H54 (cell line): ENCODE measurements around the gene TMEM120B.

Experiments used
- DNase-seq: peaks from one replicate; pipeline ENCODE4 v3.0.0; 2011; ENCODE audit warnings: low spot score, mixed read lengths; ENCODE audit not compliant: insufficient read length
- FAIRE-seq: peaks from 3 replicates; lab custom pipeline; 2011; peaks lifted over from hg19 to GRCh38; lab: Jason Lieb, UNC
- POLR2A ChIP-seq: IDR thresholded peaks from 2 replicates; pipeline ENCODE4 v1.6.1; 2011; ENCODE audit warnings: low read depth, mild to moderate bottlenecking, low read length

TMEM120B gene

DNA sequence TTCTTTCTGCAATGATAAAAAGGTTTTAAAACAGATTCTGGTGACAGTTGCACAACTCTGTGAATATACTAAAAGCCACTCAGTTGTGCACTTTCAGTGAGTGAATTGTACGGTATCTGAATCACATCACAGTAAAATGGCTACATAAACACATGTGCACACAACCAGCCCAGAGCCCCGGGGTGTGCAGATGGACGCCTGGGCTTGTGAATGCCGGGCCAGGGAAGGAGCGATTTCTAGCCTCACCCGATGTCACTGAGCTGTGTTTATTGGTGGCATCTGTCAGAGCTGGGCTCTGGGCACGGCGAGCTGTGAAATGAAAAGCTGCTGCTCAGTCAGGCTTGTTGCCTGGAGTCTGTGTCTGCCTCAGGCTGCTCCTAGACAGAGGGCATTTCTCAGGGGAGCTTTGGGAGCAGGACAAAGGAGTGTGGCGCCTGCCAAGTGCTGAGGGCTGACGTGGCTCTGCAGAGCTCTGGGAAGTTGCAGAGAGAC is 55.0 kb downstream of the TMEM120B start:
- no peak for TF ChIP-seq POLR2A
- DNase-seq, result no peak
- no peak for FAIRE-seq

DNA sequence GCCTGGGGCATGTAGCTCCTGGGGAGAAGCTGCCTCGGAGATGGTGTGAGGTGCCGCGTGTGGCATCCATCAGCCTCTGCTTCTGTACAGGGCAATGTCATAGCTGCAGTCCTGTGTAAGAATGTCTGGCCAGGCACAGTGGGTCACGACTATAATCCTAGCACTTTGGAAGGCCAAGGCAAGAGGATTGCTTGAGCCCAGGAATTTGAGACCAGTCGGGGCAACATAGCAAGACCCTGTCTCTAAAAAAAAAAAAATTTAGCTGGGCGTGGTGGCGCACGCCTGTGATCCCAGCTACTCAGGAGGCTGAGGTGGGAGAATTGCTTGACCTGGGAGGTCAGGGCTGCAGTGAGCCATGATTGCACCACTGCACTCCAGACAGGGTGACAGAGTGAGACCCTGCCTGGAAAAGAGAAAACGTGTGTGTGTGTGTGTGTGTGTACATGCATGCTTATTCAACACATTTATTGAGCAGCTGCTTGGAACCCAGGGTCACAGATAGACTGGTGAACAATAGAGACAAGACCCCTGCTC is 56.8 kb downstream of the TMEM120B start:
- TF ChIP-seq POLR2A, result no peak
- DNase-seq, result no peak
- no peak for FAIRE-seq

DNA sequence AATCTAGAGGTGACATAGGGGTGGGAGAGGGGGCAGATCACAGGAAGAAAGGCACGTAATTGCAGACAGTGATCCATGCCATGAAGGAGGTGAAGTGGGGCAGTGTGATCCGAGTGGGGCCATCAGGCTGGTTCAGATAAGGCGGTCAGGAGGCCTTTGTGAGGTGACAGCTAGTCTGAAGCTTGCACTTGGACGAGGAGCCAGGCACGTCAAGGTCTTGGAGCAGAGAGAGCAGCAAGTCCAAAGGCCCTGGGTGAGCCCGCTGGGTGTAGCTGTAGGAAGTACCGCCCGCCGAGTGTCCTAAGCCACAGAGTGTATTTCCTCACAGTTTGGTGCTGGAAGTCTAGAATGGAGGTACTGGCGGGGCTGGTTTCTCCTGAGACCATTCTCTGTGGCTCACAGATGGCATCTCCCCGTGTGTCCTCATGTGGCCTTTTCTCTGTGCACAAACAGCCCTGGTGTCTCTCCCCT is 57.3 kb downstream of the TMEM120B start:
- TF ChIP-seq POLR2A, result no peak
- no peak for DNase-seq
- no peak for FAIRE-seq

DNA sequence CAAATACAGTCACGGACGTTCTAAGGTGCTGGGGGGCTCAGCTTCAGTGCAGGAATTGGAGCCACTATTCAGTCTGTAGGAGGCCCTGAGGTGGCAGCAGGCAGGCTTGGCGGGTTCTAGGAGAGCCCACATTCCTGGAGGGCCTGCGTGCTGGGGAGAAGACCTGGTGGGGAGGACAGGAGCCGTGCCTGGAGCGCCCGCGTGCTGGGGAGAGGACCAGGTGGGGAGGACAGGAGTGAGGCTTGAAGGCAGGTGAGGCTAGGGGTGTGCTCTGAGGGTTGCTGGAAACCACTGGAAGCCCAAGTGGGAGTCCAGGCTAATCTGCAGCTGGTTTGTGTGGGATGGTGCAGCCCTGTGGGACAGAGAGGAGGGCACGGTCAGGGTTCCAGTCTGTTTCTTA is 57.8 kb downstream of the TMEM120B start:
- DNase-seq (no peak), FAIRE-seq (no peak)
- no peak for TF ChIP-seq POLR2A

DNA sequence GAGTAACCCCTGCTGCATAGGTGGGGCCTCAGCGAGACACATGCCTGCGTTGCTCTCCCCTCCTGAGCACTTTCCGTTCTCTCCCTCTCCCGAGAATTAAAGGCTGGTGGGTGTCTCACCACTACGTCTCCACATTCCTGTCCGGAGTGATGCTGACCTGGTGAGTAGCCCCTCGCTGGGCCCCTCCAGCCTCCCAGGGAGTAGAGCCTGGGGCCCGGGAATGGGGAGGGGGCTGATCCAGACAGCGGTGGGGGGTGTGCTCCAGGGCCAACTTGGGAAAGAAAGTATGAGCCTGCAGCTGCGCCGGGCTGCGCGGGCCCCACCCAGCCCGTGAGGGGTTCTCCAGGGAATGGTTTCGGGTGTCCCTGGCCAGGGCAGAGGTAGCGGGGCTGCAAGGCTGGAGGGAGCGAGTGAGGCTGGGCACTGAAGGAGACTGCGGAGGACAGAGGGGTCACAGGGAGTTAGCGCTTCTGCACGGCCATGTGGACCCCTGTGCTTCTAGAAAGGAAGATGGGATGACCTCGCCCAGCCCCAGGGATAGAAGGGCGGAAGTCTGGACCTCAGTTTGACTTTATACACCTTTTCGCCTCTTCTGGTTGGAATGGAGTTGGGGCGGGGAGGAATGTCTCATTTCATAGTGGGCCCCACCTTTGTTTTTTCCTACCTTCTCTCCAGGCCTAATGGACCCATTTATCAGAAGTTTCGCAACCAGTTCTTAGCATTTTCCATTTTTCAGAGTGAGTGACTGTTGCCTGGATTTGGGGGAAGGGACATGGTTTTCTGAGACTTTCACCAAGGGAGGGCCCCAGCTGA is 58.5 kb downstream of the TMEM120B start:
- no peak for DNase-seq
- FAIRE-seq, result no peak
- no peak for TF ChIP-seq POLR2A

DNA sequence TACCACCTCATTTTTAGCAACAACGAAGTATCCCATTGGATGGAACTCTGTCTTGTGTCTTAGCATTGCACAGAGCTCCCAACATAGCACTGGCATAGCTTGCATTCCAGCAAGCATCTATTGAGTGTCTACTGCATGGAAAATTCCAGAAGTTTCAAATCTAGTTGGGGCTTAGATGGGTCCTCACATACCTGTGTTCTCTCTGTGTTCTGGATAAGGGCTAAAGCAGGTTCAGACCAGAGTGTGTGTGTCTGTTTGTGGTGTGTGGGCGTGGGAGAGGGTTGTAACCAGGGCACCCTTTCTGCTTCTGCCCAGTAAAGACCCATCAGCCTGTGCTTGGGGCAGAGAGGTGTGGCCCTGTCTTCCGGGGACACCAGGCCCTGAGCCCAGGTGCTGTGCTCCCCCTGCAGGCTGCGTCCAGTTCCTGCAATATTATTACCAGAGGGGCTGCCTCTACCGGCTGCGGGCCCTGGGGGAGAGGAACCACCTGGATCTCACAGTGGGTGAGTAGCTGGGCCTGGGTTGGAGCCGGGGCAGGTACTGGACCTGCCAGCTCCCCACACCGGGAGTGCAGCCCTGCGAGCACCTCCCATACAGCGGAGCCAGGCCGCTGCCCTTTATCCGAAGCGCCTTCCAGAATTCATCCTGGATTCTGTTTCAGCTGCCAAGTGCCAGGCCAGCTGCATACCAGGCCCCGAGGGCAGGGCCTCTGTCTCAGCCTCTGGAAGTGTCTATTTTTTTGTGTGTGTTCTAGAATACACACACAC is 60.6 kb downstream of the TMEM120B start:
- peak; percentile 82 for DNase-seq
- FAIRE-seq, result peak; percentile 45
- no peak for TF ChIP-seq POLR2A

DNA sequence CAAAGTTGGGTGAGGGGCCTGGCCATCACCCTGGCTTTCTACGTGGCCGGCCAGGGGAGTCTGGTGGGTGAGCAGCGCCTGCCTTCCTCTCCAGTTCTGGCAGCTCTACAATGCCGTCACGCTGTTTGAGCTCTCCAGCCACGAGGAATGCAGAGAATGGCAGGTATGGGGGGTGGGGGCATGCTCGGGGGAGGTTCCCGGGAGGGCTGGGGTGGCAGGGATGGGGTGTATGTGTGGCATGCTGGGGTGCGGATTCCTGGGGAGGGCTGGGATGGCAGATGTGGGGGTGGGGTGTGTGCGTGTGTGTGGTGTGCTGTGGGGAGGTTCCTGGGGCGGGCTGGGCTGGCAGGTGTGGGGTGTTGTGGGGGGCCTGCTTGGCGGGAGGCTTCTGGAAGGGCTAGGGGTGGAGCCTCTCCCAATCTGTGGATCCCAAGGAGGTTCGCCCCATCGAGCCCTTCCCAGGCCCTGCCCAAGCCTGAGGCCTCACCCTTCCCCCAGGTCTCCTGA is 62.5 kb downstream of the TMEM120B start:
- FAIRE-seq (no peak), DNase-seq (no peak)
- TF ChIP-seq POLR2A, result no peak

DNA sequence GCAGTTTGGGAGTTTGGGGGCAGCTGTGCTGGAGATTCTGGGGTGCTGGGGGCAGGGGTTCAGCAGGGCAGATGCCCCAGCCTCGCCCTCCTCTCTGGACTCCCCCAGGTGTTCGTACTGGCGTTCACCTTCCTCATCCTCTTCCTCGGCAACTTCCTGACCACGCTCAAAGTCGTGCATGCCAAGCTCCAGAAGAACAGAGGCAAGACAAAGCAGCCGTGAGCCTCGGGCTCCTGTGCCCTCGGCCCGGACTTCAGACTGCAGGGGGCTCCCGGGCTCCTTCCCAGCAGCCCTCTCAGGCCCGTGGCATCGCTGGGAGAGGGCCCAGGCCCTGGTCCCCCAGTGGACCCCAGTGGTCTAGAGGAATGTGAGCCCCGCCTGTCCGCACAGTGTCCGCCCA is 62.9 kb downstream of the TMEM120B start:
- DNase-seq (no peak), FAIRE-seq (no peak)
- TF ChIP-seq POLR2A, result no peak

DNA sequence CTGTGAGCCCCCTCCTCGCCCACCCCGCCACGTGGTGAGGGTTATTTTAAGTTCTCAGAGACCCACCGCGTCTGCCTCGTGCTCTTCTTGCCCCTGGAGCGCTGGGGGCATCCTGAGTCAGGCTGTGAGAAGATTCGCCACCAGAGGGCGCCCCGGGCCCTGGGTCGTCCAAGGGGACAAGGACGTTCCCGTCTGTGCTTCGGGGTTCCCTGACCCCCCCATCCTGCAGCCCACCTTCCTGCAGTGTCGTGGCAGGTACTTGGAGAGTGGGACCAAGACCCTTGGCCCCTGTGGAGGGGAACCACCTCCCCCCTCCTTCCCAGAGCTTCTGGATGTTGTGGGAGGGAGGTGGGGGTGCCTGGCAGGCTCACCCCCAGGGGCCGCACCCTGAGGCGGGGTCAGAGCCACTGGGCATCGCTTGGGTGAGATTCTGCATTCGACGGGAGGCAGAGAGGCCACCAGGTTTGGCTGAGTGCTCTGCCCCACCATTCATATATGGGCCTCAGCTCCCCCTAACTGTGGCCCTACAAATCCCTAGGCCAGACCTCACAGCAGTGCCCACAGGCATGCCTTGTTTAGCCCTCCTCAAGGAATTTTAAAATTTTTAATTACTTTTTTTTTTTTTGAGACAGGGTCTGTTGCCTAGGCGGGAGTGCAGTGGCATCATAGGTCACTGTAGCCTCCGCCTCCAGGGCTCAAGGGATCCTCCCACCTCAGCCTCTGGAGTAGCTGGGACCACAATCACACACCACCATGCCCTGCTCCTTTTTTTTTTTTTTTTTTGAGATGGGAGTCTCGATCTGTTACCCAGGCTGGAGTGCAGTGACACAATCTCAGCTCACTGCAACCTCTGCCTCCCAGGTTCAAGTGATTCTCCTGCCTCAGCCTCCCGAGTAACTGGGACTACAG is 63.9 kb downstream of the TMEM120B start:
- DNase-seq, result no peak
- FAIRE-seq, result no peak
- TF ChIP-seq POLR2A, result no peak

DNA sequence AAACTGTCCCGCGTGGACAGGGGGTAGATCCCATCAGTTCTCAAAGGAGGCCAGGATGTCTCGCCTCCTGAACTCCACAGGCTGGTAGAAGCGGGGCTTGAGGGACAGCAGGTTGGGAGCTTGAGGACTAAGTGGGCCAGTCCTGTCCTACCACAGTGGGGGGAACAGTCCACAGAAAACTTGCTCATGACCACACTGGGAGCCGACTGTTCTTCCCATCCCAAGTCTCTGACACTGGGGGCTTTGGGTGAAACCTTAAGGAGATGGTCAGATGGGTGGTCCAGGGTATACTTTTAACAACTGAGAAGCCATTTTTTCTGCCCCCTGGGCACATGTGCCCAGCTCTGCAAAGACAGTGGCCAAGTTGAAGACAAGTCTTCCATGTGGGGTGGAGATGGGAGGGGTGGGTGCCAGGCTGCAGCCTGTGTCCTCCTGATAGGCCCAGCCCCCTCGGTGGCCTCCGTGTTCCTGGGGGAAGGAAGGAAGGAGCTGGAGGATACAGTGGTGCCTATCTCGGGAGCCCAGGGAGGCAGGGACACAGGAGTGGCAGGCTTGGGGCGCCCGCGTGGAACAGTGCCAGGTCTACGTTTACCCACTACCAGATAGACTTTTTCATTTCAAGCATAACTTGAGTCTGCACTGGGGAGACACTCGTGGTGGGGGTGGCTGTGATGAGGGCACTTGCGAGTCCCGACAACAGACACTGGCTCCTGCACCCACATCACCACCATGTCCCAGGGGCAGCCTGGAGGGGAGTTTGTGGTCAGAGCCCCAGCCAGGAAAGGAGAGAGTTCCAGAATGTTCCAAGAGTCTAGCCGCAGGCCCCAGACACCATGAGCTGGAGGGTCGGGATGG is 66.2 kb downstream of the TMEM120B start:
- DNase-seq (no peak), FAIRE-seq (no peak)
- no peak for TF ChIP-seq POLR2A

DNA sequence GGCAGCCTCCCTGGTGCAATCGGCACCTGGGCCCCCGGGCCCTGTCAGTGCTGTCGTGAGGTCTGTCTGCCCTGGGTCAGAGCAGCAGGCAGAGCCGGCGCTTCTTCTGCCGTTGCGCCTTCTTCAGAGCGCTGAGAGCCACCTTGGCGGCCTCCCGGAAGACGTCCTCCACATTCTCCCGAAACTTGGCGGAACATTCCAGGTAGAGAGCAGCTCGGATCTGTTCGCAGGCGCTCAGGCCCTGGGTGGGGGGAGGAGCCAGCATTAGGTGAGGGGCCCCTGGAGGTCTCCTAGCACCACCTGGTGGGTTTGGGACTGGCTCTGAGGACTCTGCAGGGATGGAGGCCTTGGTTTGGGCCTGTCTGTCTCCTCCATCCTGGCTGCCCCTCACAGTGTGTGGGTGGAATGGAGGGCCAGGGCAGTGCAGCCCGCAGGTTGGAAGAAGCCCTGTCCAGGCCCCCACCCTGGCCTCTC is 66.9 kb downstream of the TMEM120B start:
- TF ChIP-seq POLR2A, result no peak
- FAIRE-seq (no peak), DNase-seq (no peak)

DNA sequence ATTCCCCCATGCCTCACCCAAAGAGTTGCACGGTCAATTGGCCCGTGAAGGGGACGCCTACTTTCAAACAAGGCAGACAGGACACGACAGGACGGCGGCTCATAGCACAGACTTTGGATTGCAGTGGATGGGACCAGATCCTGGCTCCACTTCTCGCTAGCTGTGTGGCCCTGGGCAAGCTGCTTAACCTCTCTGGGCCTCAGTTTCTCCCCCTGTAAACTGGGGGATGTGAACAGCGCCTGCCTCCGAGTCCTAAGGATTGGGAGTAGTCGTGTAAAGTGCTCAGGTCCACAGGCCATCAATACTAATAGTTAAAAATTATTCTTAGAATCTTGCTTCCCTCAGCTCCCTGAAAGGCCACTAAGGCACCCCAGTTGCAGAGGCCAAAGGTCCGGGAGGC is 67.9 kb downstream of the TMEM120B start:
- no peak for TF ChIP-seq POLR2A
- no peak for DNase-seq
- no peak for FAIRE-seq

DNA sequence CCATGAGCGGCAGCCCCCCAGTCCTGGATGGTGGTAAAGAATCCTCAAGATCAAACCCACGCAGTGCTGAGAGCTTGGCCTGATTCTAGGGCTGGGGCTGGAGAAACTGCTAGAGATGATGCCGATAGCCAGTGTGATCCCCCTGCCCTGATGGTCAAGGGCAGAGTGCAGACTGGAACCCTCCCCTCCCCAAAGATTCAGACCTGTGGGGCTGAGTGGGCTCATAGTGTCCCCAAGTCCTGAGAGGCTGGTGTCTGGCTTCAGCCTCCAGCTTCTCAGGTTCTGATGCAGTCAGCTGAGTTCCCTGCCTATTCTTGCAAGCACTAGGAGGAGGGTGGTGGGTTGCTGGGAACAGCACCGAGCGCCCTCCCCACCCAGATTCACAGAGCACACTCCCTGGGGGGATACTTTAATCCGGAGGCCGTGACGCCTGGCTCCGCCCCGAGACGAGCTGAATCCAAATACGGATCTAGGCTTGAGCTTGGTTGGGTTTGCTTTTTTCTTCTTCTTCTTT is 69.0 kb downstream of the TMEM120B start:
- DNase-seq (no peak), FAIRE-seq (no peak)
- no peak for TF ChIP-seq POLR2A
